Activated naive CD4-positive, alpha-beta T cell treated with anti-CD3 and anti-CD28 coated beads for 36 hours (primary cell): ENCODE data around the gene INHBC. TPM values are rescaled to one million over a fixed set of nuclear protein-coding genes. Genes with fewer than 3 reads are reported as not detected.
"Not testable (repeated sequence)": the region's sequence is repeated elsewhere in the genome, so short reads cannot be mapped to it uniquely, and the experiment has no call there.

Experiments used
- CTCF ChIA-PET: fragments of 350-600 bp; sonication (Branson Sonifier 250); formaldehyde crosslinking; loops from one replicate; lab custom pipeline; 2021; ENCODE audit warnings: antibody characterized with exemption; lab: Charles Lee
- DNase-seq: peaks from one replicate; pipeline ENCODE4 v3.0.0-alpha.2; 2020
- H3K27ac Mint-ChIP-seq: one replicate; pipeline ENCODE4 v1.8.0; 2021; ENCODE audit warnings: mild to moderate bottlenecking, mixed read lengths
- H3K27me3 Mint-ChIP-seq: one replicate; pipeline ENCODE4 v1.8.0; 2021; ENCODE audit warnings: low read depth, mixed read lengths
- H3K36me3 Mint-ChIP-seq: one replicate; pipeline ENCODE4 v1.8.0; 2021; ENCODE audit warnings: low read depth, mixed read lengths
- H3K4me1 Mint-ChIP-seq: one replicate; pipeline ENCODE4 v1.8.0; 2021; ENCODE audit warnings: low read depth, mixed read lengths
- H3K4me3 Mint-ChIP-seq: one replicate; pipeline ENCODE4 v1.8.0; 2021; ENCODE audit warnings: mild to moderate bottlenecking, moderate library complexity, mixed read lengths
- H3K9me3 Mint-ChIP-seq: one replicate; pipeline ENCODE4 v1.8.0; 2021; ENCODE audit warnings: mixed read lengths
- intact Hi-C: fragments of 100-400 bp; cut with micrococcal nuclease; formaldehyde crosslinking; loops from one replicate; pipeline ENCODE4 v1.15.1; 2023
- total RNA-seq, 2 experiments: library from RNA; stranded (reverse); gene quantifications; one replicate each; pipeline ENCODE4 v1.2.3, GENCODE V29; 2021

Gene INHBC
- not detected for total RNA-seq

- no peak within 1 kb of the TSS for H3K27ac Mint-ChIP-seq
- H3K27me3 Mint-ChIP-seq = no peaks in the 10 kb centered on the region
- H3K4me1 Mint-ChIP-seq = peaks cover 15% of the 10 kb centered on the region
- intact Hi-C loops = loop anchor here (5.0 kb wide), 1 partner anchor 92 kb away; no protein-coding TSS in a partner anchor
- no peak within 1 kb of the TSS for H3K4me3 Mint-ChIP-seq
- peaks cover 2% of the 10 kb centered on the region for H3K36me3 Mint-ChIP-seq
- no peak for DNase-seq
- CTCF ChIA-PET = interaction anchor here (0.6 to 4.4 kb wide), 4 partner anchors 20 to 169 kb away, joined by 3 to 49 read pairs (median 3); partner anchors contain the start of gene INHBE
- H3K9me3 Mint-ChIP-seq = no peaks in the 10 kb centered on the region
Observed at GRCh38 chr12:57434517-57435223, at the start of gene INHBC. TSS of gene INHBC (plus strand) at chr12:57434784. CDS start at chr12:57434887, 103 bp downstream.

GRCh38 chr12:57385586-57385985 lies 49.0 kb upstream of the INHBC start:
- DNase-seq = no peak
- intact Hi-C loops = no loop called here
- H3K4me1 Mint-ChIP-seq = peaks cover 20% of the 10 kb centered on the region
- H3K27me3 Mint-ChIP-seq = no peaks in the 10 kb centered on the region
- CTCF ChIA-PET = no interaction called here
- H3K9me3 Mint-ChIP-seq = no peaks in the 10 kb centered on the region
- H3K27ac Mint-ChIP-seq = no peak overlapping the region
- no peak overlapping the region for H3K4me3 Mint-ChIP-seq
- peaks cover 17% of the 10 kb centered on the region for H3K36me3 Mint-ChIP-seq

DNA sequence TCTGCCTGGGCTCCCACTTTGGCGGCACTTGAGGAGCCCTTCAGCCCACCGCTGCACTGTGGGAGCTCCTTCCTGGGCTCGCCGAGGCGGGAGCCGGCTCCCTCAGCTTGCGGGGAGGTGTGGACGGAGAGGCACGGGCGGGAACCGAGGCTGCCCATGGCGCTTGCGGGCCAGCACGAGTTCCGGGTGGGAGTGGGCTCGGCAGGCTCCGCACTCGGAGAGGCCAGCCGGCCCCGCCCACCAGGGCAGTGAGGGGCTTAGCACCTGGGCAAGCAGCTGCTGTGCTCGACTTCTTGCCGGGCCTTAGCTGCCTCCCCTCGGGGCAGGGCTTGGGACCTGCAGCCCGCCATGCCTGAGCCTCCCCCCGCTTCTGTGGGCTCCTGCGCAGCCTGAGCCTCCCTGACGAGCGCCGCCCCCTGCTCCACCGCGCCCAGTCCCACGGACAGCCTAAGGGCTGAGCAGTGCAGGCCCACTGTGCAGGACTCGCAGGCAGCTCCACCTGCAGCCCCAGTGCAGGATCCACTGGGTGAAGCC lies 48.3 kb upstream of the INHBC start:
- Mint-ChIP-seq H3K4me1 (peaks cover 16% of the 10 kb centered on the region), H3K27me3 (no peaks in the 10 kb centered on the region), H3K4me3 (no peak overlapping the region), H3K36me3 (peaks cover 15% of the 10 kb centered on the region), H3K27ac (no peak overlapping the region), H3K9me3 (no peaks in the 10 kb centered on the region)
- intact Hi-C loops = no loop called here
- no peak for DNase-seq
- CTCF ChIA-PET = interaction anchor here (0.9 kb wide), 1 partner anchor 19 kb away, joined by 3 read pairs; no protein-coding TSS in a partner anchor

DNA sequence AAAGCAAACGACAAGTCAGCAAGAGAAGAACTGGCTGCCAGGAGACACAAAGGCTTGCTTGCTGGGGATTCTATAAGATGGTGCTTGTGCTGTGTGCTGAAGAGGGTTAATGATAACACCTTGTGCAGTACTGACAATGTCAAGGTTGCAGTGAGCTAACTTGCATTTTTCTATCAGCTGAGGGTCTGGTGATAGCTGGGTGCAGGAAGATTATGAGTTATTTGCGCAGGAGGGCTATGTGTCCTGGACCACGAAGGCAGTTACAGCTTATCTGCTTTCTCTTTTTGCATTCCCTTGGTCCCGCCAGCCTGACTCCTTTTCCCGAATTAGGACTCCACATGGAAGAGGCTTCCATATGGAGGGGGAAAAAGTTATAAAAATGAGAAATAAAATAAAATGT lies 46.2 kb upstream of the INHBC start:
- no peaks in the 10 kb centered on the region for H3K9me3 Mint-ChIP-seq
- CTCF ChIA-PET = no interaction called here
- intact Hi-C loops = no loop called here

DNA sequence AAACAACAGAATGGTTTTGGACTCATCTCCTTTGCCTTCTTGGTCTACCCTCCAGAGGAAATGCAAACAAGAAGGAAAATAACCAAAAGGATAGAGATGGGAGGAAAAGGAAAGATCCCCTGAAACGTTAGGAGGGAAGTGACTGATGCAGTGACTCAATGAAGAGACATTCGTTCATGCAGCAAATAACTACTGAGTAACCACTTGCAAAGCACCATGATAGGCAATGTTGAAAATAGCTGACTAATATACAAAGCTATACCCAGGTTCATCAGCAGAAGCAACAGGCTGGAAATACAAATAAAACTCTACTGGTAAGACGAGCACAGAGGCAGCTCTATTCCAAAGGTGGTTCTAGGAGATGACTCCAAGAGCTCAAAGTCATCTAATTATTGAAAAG lies 45.6 kb upstream of the INHBC start:
- H3K9me3 Mint-ChIP-seq = no peaks in the 10 kb centered on the region

More for the DNA sequence above, 46.2 kb upstream of the INHBC start:
- Mint-ChIP-seq H3K4me1 (peaks cover 10% of the 10 kb centered on the region), H3K27me3 (no peaks in the 10 kb centered on the region), H3K27ac (no peak overlapping the region), H3K36me3 (peaks cover 19% of the 10 kb centered on the region), H3K4me3 (no peak overlapping the region)
- DNase-seq = no peak

GRCh38 chr12:57390174-57390573 lies 44.4 kb upstream of the INHBC start:
- Mint-ChIP-seq H3K4me3 (no peak overlapping the region), H3K9me3 (no peaks in the 10 kb centered on the region), H3K27me3 (no peaks in the 10 kb centered on the region), H3K36me3 (peaks cover 27% of the 10 kb centered on the region), H3K4me1 (peaks cover 10% of the 10 kb centered on the region), H3K27ac (no peak overlapping the region)
- intact Hi-C loops = no loop called here
- DNase-seq = no peak
- CTCF ChIA-PET = interaction anchor here (0.6 to 0.9 kb wide), 2 partner anchors 39 to 65 kb away, joined by 3 to 5 read pairs; no protein-coding TSS in a partner anchor

More for the DNA sequence above, 45.6 kb upstream of the INHBC start:
- intact Hi-C loops = no loop called here
- Mint-ChIP-seq H3K4me3 (no peak overlapping the region), H3K36me3 (peaks cover 22% of the 10 kb centered on the region), H3K4me1 (peaks cover 10% of the 10 kb centered on the region), H3K27ac (no peak overlapping the region), H3K27me3 (no peaks in the 10 kb centered on the region)
- no peak for DNase-seq
- CTCF ChIA-PET = interaction anchor here (0.7 to 0.9 kb wide), 2 partner anchors 69 to 598 kb away, joined by 3 read pairs; no protein-coding TSS in a partner anchor

DNA sequence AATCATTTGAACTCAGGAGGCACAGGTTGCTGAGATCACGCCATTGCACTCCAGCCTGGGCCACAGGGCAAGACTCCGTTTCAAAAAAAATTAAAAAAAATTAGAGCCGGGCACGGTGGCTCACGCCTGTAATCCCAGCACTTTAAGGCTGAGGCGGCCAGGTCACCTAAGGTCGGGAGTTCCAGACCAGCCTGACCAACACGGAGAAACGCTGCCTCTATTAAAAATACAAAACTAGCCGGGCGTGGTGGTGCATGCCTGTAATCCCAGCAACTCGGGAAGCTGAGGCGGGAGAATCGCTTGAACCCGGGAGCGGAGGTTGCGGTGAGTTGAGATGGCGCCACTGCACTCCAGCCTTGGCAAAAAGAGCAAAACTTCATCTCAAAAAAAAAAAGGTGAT lies 39.5 kb upstream of the INHBC start:
- no peaks in the 10 kb centered on the region for H3K27me3 Mint-ChIP-seq
- no peak for DNase-seq
- H3K9me3 Mint-ChIP-seq = no peaks in the 10 kb centered on the region
- no peak overlapping the region for H3K4me3 Mint-ChIP-seq
- no peak overlapping the region for H3K27ac Mint-ChIP-seq
- intact Hi-C loops = no loop called here
- H3K4me1 Mint-ChIP-seq = peaks cover 4% of the 10 kb centered on the region
- CTCF ChIA-PET = no interaction called here
- peaks cover 23% of the 10 kb centered on the region for H3K36me3 Mint-ChIP-seq

- Mint-ChIP-seq H3K27me3 (no peaks in the 10 kb centered on the region), H3K4me1 (peaks cover 9% of the 10 kb centered on the region), H3K36me3 (peaks cover 17% of the 10 kb centered on the region), H3K27ac (no peak overlapping the region), H3K4me3 (no peak overlapping the region), H3K9me3 (no peaks in the 10 kb centered on the region)
- intact Hi-C loops = no loop called here
- DNase-seq = no peak
- CTCF ChIA-PET = no interaction called here
Observed at GRCh38 chr12:57397441-57397840, 37.1 kb upstream of the INHBC start.

DNA sequence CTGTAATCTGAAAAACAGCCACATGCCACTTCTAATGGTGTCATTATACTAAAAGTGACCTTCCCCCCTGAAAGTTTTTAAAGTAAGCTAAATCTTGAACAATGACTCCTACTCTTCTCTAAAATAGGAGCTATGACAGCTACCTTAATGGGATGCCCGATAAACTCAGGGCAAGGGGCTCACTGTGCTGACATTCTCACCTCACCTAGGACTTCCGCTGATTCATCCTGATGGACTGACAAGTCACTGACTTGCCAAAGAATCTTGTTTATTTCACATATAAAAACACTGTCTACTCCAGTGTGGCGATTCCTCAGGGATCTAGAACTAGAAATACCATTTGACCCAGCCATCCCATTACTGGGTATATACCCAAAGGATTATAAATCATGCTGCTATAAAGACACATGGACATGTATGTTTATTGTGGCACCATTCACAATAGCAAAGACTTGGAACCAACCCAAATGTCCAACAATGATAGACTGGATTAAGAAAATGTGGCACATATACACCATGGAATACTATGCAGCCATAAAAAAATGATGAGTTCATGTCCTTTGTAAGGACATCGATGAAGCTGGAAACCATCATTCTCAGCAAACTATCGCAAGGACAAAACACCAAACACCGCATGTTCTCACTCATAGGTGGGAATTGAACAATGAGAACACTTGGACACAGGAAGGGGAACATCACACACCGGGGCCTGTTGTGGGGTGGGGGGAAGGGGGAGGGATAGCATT lies 34.7 kb upstream of the INHBC start:
- intact Hi-C loops, DNase-seq, H3K27me3 Mint-ChIP-seq, H3K4me3 Mint-ChIP-seq, CTCF ChIA-PET, H3K9me3 Mint-ChIP-seq, H3K36me3 Mint-ChIP-seq, H3K27ac Mint-ChIP-seq: not testable (repeated sequence)
- H3K4me1 Mint-ChIP-seq = peaks cover 12% of the 10 kb centered on the region

DNA sequence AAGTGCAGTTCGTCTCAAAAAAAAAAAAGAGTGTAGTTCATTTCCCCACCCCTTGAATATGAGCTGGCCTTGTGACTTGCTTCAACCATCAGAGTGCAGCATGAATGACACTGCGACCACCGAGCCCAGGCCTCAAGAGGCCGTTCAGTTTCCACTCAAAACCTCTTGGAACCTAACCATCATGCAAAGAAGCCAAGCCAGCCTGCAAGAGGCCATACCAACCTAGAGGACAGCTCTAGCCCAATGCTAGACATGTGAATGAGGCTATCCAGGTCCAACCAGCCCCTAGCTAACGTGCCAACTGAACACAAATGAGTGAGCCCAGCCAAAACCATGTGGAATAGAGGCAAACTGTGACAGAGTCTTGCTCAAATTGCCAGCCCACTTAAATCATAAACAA lies 33.4 kb upstream of the INHBC start:
- no peak overlapping the region for H3K27ac Mint-ChIP-seq
- no peaks in the 10 kb centered on the region for H3K9me3 Mint-ChIP-seq
- intact Hi-C loops = no loop called here
- no peak for DNase-seq
- CTCF ChIA-PET = interaction anchor here (0.8 to 2.5 kb wide), 3 partner anchors 20 to 58 kb away, joined by 3 to 10 read pairs (median 4); no protein-coding TSS in a partner anchor
- no peaks in the 10 kb centered on the region for H3K36me3 Mint-ChIP-seq
- H3K27me3 Mint-ChIP-seq = no peaks in the 10 kb centered on the region
- H3K4me1 Mint-ChIP-seq = peaks cover 21% of the 10 kb centered on the region
- H3K4me3 Mint-ChIP-seq = no peak overlapping the region

GRCh38 chr12:57402156-57402555 lies 32.4 kb upstream of the INHBC start:
- CTCF ChIA-PET = interaction anchor here (2.5 kb wide), 1 partner anchor 51 kb away, joined by 10 read pairs; no protein-coding TSS in a partner anchor
- H3K27me3 Mint-ChIP-seq, intact Hi-C loops: not testable (repeated sequence)

More at GRCh38 chr12:57402156-57402555, 32.4 kb upstream of the INHBC start:
- H3K4me3 Mint-ChIP-seq, H3K27ac Mint-ChIP-seq, DNase-seq, H3K9me3 Mint-ChIP-seq, H3K36me3 Mint-ChIP-seq: not testable (repeated sequence)
- peaks cover 23% of the 10 kb centered on the region for H3K4me1 Mint-ChIP-seq
